IPS-18c (cell line): ENCODE results near the gene KSR1.

ENCODE experiments used
- H3K4me3 ChIP-seq: 2 replicates; pipeline ENCODE4 v1.7.0; 2013; ENCODE audit warnings: low read depth, mild to moderate bottlenecking, low read length, moderate library complexity; ENCODE audit not compliant: insufficient read depth
- H3K9me3 ChIP-seq: one replicate; pipeline ENCODE4 v1.6.1; 2013; ENCODE audit warnings: mild to moderate bottlenecking, low read length, moderate library complexity; ENCODE audit not compliant: control insufficient read depth, insufficient read depth

Gene KSR1

DNA sequence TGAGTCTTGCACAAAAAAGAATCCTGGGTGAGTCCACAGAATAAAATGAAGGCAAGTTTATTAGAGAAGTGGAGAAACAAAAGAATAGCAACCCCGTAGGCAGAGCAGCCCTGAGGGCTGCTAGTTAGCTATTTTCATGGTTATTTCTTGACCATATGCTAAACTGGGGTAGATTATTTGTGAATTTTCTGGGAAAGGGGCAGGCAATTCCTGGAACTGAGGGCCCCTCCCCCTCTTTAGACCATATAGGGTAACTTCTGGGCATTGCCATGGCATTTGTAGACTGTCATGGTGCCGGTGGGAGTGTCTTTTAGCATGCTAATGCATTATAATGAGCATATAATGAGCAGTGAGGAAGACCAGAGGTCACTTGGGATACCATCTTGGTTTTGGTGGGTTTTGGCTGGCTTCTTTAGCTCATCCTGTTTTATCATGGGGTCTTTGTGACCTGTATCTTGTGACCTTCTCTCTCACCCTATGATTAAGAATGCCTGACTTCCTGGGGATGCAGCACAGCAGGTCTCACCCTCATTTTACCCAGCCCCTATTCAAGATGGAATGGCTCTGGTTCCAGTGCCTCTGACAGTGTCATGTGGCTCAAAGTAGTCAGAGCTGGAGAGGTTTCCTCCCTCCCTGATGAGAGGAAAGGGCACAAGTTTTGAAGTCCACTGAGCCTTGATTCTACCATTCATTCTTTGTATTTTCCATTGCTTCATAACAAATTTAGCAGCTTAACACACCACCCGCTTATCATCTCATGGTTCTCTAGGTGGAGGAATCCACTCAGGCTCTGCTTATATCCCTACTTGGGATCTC lies 119.1 kb downstream of the KSR1 start:
- Histone ChIP-seq H3K4me3 (no peak overlapping the region), H3K9me3 (no peaks in the 10 kb centered on the region)

DNA sequence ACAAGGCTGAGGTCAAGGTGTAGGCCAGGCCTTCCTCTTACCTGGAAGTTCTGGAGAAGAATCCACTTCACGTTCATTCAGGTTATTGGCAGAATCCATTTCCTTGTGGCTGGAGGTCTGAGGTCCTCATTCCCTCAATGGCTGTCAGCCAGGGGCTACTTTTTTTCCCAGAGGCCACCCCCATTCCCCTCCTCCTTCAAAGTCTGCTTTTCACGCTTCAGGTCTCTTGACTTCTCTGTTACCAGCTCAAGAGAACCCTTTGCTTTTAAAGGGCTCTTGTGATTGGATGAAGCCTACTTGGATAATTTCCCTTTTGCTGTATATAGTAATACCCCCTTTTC lies 119.6 kb downstream of the KSR1 start:
- H3K4me3 ChIP-seq: no peak overlapping the region
- no peaks in the 10 kb centered on the region for H3K9me3 ChIP-seq

- Histone ChIP-seq H3K9me3 (no peaks in the 10 kb centered on the region), H3K4me3 (no peak overlapping the region)
Observed at GRCh38 chr17:27576477-27577083, 120.3 kb downstream of the KSR1 start.

GRCh38 chr17:27577121-27577761 lies 121.0 kb downstream of the KSR1 start:
- Histone ChIP-seq H3K9me3 (no peaks in the 10 kb centered on the region), H3K4me3 (no peak overlapping the region)

- no peaks in the 10 kb centered on the region for H3K9me3 ChIP-seq
Observed at GRCh38 chr17:27577884-27578717, 121.9 kb downstream of the KSR1 start.

GRCh38 chr17:27578718-27579085 lies 122.5 kb downstream of the KSR1 start:
- H3K9me3 ChIP-seq: no peaks in the 10 kb centered on the region
- H3K4me3 ChIP-seq: no peak overlapping the region

More at GRCh38 chr17:27577884-27578717, 121.9 kb downstream of the KSR1 start:
- no peak overlapping the region for H3K4me3 ChIP-seq

GRCh38 chr17:27579304-27579703 lies 123.1 kb downstream of the KSR1 start:
- H3K4me3 ChIP-seq: no peak overlapping the region
- no peaks in the 10 kb centered on the region for H3K9me3 ChIP-seq

DNA sequence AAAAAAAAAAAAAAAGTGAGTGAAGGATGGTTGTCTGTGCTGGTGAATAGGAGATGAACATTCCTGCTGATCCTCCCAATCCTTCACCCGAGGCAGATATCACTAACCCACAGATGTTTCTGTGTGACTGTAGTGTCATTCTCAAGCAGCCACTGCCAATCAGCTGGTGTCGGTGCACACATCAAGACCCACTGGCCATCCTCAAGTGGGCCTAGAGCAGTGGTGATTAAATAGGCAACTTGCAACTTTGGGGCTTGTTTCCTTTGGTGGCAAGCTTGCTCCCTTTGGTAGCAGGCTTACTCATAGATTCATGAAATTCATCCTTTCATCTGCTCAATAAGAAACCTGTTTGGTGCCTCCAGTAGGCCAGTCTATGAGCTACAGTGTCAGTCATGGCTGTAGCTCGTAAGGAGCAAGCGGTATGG lies 123.7 kb downstream of the KSR1 start:
- Histone ChIP-seq H3K4me3 (no peak overlapping the region), H3K9me3 (no peaks in the 10 kb centered on the region)

DNA sequence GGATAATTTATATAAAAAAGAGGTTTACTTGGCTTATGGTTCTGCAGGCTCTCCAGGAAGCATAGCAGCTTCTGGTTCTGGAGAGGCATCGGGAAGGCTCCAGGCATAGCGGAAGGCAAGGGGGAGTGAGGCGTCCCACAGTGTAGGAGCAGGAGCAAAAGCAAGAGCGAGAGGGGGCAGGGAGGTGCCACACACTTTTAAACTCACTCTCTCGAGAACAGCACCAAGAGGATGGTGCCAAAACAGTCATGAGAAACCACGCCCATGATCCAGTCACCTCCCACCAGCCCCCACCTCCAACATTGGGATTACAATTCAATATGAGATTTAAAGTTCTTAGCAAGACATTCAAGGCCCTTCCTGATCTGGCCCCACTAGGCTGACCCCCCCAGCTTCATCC lies 124.8 kb downstream of the KSR1 start:
- no peaks in the 10 kb centered on the region for H3K9me3 ChIP-seq
- H3K4me3 ChIP-seq: no peak overlapping the region

GRCh38 chr17:27582696-27583095 lies 126.4 kb downstream of the KSR1 start:
- Histone ChIP-seq H3K4me3 (no peak overlapping the region), H3K9me3 (no peaks in the 10 kb centered on the region)

DNA sequence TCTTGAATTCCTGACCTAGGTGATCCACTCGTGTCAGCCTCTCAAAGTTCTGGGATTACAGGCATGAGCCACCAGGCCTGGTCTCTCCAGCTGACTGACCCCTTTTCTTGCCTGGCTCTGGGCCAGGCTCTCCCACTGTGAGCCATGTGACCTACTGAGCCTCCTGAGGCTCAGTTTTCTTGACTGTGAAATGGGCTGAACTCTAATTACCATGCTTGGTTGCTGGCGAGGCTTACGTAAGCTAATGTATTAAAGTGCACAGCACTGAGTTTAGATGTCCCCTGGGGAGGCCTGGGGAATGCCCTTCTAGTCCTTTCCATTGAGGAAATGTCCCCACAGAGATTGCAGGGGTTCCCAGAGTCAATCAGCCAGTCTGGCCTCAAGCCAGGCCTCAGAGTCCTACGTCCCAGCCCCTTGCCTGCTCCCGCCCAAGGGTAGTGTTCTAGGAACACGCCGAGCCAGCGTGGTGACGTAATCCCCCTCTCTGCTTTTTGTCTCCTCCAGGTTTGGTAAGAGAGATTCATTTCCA lies 129.0 kb downstream of the KSR1 start:
- Histone ChIP-seq H3K9me3 (no peaks in the 10 kb centered on the region), H3K4me3 (no peak overlapping the region)

DNA sequence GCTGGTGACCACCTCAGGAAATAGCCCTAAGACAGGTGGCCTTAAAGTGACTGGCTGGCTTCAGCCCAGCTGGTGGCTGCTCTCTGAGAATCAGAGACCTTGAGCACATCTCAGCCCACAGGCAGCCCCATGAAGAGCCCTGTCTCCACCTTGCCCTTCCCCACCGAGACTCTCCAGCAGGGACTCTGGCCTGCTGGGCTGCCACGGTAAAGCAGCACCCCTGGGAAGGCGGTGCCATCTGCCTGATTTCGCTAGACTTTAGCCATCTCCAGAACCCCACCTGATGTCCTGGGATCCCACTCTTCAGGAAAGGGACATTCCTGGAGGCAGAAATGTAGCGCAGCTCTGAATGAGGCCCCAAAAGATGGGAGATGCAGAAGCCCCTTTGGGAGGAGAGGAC lies 129.5 kb downstream of the KSR1 start:
- H3K4me3 ChIP-seq: no peak overlapping the region
- H3K9me3 ChIP-seq: no peaks in the 10 kb centered on the region

DNA sequence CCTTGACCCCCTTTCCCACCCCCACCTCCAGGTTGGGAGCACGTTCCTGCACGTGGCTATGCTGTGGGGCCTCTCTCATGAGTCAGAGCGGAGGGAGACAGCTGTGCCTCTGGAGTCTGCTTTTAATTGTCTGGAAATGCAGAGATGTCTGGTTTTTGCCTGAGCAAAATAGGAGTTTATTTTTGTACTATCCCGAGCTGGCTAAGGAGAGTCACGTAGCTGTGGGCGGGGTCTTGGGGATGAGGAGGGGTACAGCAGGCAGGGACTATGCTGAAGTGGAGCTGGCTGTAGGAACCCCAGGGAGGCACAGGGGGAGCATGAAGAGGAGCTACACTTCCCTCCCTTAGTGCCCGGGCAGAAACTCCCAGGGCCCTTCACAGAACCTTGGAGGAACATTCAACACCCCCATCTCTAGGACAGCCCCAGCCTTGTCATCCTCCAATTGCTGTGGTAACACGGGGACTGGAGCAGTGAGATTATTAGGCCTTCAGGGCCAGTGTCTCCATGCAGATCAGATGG lies 130.0 kb downstream of the KSR1 start:
- Histone ChIP-seq H3K9me3 (no peaks in the 10 kb centered on the region), H3K4me3 (no peak overlapping the region)

- Histone ChIP-seq H3K9me3 (no peaks in the 10 kb centered on the region), H3K4me3 (no peak overlapping the region)
Observed at GRCh38 chr17:27588354-27588753, 132.1 kb downstream of the KSR1 start.

- Histone ChIP-seq H3K4me3 (no peak overlapping the region), H3K9me3 (peaks cover 2% of the 10 kb centered on the region)
Observed at GRCh38 chr17:27590864-27591263, 134.6 kb downstream of the KSR1 start.

- Histone ChIP-seq H3K9me3 (peaks cover 2% of the 10 kb centered on the region), H3K4me3 (no peak overlapping the region)
Observed at GRCh38 chr17:27591986-27592385, 135.7 kb downstream of the KSR1 start.

DNA sequence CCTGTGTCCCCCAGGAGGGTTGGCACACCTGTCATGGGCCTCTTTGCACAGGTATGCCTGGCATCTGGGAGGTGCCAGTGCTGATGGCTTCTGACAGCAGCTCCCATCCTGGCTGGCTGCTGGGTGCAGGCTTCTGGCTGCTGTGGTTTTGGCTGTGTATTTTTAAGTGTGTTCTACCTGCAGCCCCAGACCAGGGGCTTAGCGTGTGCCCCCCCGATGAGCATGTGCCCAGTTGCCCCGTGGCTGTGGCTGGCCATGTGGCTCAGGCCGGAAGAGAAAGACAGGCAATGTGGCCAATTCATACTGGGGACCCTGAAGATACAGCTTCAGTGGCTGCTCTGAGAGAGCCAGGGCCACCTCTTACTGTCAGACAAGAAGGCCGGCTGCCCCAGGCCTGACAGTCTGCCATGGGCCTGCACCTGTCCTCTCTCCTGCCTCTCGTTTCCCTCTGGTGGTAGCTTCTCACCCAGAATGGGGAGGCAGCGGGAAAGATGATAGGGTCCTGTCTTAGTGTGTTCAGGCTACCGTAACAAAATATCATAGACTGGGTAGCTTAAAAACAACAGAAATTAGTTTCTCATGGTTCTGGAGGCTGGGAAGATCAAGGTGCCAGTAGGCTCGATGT lies 137.1 kb downstream of the KSR1 start:
- H3K4me3 ChIP-seq: no peak overlapping the region
- H3K9me3 ChIP-seq: peaks cover 2% of the 10 kb centered on the region
